Measurements from ENCODE around the gene NACC1. TPM values are rescaled to one million over a fixed set of nuclear protein-coding genes. Genes with fewer than 3 reads are reported as not detected.
"Not testable (repeated sequence)": the region's sequence is repeated elsewhere in the genome, so short reads cannot be mapped to it uniquely, and the experiment has no call there.

The NACC1 gene
- total and polyA plus RNA-seq, 9 donors = 12.9 to 23.4 (median 19.1) TPM

DNA sequence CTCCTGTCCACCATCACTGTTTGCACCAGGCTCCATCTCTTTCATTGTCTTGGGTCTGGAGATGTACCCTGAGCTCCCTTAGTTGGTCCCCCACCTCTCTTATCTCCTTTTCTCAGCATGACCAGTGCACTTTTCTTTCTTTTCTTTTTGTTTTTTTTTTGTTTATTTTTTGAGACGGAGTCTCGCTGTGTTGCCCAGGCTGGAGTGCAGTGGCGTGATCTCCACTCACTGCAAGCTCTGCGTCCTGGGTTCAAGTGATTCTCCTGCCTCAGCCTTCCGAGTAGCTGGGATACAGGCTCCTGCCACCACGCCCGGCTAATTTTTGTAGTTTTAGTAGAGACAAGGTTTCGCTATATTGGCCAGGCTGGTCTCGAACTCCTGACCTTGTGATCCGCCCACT, 60.2 kb downstream of the NACC1 start:
- DNase-seq; H3K27ac ChIP-seq (ENCODE audit: low read length); H3K9me3 ChIP-seq (replicated peaks; ENCODE audit: control insufficient read depth, low read depth, low read length); H3K36me3 ChIP-seq (ENCODE audit: control insufficient read depth, insufficient read depth, low read length); H3K4me3 ChIP-seq (ENCODE audit: low read length); H3K27me3 ChIP-seq (ENCODE audit: control insufficient read depth, insufficient read depth, low read length): not testable (repeated sequence)
- H3K4me1 ChIP-seq (ENCODE audit: control insufficient read depth, insufficient read depth, low read length) = peaks cover 23% of the 10 kb centered on the region
- WGBS (ENCODE audit: insufficient coverage) = 92% methylated on average over 4 of the region's 10 CpGs

DNA sequence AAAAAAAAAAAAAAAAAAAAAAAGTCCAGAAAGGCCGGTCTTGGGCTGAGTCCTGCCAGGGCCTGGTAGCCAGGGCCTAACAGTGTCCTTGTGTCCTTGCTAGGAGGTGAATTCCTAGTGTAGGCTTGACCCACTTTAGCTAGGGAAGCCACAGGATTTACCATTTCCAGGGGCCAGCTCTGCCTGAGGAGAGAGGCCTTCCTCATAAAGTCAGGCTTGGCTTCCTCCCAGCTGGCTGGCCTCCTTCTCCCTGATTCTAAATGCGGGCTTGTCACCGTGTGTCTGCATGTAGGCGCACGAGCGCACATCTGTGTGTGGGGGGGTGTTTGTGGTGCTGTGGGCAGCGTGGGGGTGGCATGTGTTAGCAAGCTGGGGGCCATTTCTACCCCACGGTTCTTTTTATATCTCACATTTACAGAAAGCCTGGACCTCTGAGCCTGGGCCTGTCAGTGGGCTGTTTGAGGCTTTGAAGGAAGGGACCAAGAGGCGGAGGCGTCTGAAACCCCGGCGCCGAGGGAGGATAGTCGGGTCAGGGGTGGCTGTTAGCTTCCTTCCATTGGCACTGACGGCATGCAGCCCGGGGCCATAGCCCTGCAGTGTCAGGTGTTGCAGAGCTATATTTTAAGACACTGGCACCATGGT, 63.8 kb downstream of the NACC1 start:
- H3K27ac ChIP-seq (ENCODE audit: low read length) = peak overlapping the region; percentile 43
- peak; percentile 89 for DNase-seq
- H3K36me3 ChIP-seq (ENCODE audit: control insufficient read depth, insufficient read depth, low read length) = no peaks in the 10 kb centered on the region
- peaks cover 16% of the 10 kb centered on the region for H3K4me1 ChIP-seq (ENCODE audit: control insufficient read depth, insufficient read depth, low read length)
- no peaks in the 10 kb centered on the region for H3K9me3 ChIP-seq (replicated peaks; ENCODE audit: control insufficient read depth, low read depth, low read length)
- no peaks in the 10 kb centered on the region for H3K27me3 ChIP-seq (ENCODE audit: control insufficient read depth, insufficient read depth, low read length)
- H3K4me3 ChIP-seq (ENCODE audit: low read length) = no peak overlapping the region
- WGBS (ENCODE audit: insufficient coverage) = 26% methylated on average over 6 of the region's 16 CpGs

DNA sequence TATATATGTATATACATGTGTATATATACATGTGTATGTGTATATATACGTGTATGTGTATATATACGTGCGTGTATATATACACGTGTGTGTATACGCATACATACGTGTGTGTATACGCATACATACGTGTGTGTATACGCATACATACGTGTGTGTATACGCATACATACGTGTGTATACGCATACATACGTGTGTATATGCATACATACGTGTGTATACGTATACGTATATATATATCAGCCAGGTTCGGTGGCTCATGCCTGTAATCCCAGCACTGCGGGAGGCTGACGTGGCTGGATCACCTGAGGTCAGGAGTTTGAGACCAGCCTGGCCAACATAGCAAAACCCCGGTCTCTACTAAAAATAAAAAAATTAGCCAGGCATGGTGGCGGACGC, 66.9 kb downstream of the NACC1 start:
- peaks cover 16% of the 10 kb centered on the region for H3K4me1 ChIP-seq (ENCODE audit: control insufficient read depth, insufficient read depth, low read length)
- H3K36me3 ChIP-seq (ENCODE audit: control insufficient read depth, insufficient read depth, low read length); H3K27me3 ChIP-seq (ENCODE audit: control insufficient read depth, insufficient read depth, low read length); DNase-seq; H3K9me3 ChIP-seq (replicated peaks; ENCODE audit: control insufficient read depth, low read depth, low read length); H3K27ac ChIP-seq (ENCODE audit: low read length); H3K4me3 ChIP-seq (ENCODE audit: low read length): not testable (repeated sequence)
- 94% methylated on average over 19 of the region's 23 CpGs for WGBS (ENCODE audit: insufficient coverage)

DNA sequence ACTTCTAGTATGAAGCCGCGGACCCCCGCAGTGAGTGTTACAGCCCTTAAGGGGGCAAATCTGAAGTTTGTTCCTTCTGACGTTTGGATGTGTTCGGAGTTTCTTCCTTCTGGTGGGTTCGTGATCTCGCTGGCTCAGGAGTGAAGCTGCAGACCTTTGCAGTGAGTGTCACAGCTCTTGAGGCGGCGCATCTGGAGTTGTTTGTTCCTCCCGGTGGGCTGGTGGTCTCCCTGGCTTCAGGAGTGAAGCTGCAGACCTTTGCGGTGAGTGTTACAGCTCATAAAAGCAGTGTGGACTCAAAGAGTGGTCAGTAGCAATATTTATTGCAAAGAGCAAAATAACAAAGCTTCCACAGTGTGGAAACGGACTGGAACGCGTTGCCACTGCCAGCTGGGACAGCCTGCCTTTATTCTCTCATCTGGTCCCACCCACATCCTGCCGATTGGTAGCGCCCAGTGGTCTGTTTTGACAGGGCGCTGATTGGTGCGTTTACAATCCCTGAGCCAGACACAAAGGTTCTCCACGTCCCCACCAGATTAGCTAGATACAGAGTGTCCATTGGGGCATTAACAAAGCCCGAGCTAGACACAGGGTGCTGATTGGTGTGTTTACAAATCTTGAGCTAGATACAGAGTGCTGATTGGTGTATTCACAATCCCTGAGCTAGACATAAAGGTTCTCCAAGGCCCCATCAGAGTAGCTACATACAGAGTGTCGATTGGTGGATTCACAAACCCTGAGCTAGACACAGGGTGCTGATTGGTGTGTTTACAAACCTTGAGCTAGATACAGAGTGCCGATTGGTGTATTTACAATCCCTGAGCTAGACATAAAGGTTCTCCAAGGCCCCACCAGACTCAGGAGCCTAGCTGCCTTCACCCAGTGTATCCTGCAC, 67.9 kb downstream of the NACC1 start:
- not testable (repeated sequence) for H3K36me3 ChIP-seq (ENCODE audit: control insufficient read depth, insufficient read depth, low read length); DNase-seq; H3K9me3 ChIP-seq (replicated peaks; ENCODE audit: control insufficient read depth, low read depth, low read length); H3K4me3 ChIP-seq (ENCODE audit: low read length); H3K27me3 ChIP-seq (ENCODE audit: control insufficient read depth, insufficient read depth, low read length); H3K27ac ChIP-seq (ENCODE audit: low read length)
- WGBS (ENCODE audit: insufficient coverage) = 70% methylated on average over 10 of the region's 22 CpGs
- peaks cover 13% of the 10 kb centered on the region for H3K4me1 ChIP-seq (ENCODE audit: control insufficient read depth, insufficient read depth, low read length)

DNA sequence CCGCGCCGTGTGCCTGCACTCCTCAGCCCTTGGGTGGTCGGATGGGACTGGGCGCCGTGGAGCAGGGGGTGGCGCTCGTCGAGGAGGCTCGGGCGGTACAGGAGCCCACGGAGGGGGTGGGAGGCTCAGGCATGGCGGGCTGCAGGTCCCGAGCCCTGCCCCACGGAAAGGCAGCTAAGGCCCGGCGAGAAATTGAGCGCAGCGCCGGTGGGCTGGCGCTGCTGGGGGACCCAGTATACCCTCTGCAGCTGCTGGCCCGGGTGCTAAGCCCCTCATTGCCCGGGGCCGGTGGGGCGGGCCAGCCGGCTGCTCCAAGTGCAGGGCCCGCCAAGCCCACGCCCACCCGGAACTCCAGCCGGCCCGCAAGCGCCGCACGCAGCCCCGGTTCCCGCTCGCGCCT, 68.6 kb downstream of the NACC1 start:
- not testable (repeated sequence) for DNase-seq; H3K27ac ChIP-seq (ENCODE audit: low read length); H3K27me3 ChIP-seq (ENCODE audit: control insufficient read depth, insufficient read depth, low read length); H3K9me3 ChIP-seq (replicated peaks; ENCODE audit: control insufficient read depth, low read depth, low read length); H3K4me1 ChIP-seq (ENCODE audit: control insufficient read depth, insufficient read depth, low read length); H3K4me3 ChIP-seq (ENCODE audit: low read length); H3K36me3 ChIP-seq (ENCODE audit: control insufficient read depth, insufficient read depth, low read length)
- WGBS (ENCODE audit: insufficient coverage) = 92% methylated on average over 30 of the region's 38 CpGs

DNA sequence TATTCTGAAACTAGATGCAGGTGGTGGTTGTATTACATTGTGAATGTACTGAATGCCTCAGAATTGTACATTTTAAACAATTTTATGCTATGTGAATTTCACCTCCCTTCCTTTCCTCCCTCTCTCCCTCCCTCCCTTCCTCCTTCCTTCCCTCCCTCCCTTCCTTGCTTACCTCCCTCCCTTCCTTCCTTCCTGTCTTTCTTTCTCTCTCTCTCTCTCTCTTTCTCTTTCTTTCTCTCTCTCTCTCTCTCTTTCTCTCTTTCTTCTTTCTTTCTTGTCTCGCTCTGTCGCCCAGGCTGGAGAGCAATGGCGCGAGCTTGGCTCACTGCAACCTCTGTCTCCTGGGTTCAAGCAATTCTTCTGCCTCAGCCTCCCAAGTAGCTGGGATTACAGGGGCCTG, 69.4 kb downstream of the NACC1 start:
- Histone ChIP-seq H3K36me3 (ENCODE audit: control insufficient read depth, insufficient read depth, low read length) (no peaks in the 10 kb centered on the region), H3K4me1 (ENCODE audit: control insufficient read depth, insufficient read depth, low read length) (no peaks in the 10 kb centered on the region), H3K4me3 (ENCODE audit: low read length) (no peak overlapping the region), H3K9me3 (replicated peaks; ENCODE audit: control insufficient read depth, low read depth, low read length) (no peaks in the 10 kb centered on the region), H3K27me3 (ENCODE audit: control insufficient read depth, insufficient read depth, low read length) (no peaks in the 10 kb centered on the region), H3K27ac (ENCODE audit: low read length) (no peak overlapping the region)
- DNase-seq = no peak
- WGBS (ENCODE audit: insufficient coverage) = no CpG with 5 or more reads among the region's 4 CpGs

DNA sequence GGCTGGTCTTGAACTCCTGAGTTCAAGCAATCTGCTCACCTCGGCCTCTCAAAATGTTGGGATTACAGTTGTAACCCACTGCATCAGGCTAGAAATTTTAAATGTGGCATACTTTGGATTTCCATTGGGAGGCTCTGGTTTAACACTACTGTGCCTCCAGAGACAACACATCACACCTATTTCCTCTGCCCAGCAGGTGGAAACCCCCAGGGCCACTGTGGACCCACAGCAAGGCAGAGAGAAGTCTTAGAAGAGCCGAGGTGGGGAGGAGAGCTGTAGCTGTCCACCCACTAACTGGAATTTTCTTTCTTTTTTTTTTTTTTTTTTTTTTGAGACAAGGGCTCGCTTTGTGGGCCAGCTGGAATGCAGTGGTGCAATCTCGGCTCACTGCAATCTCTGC, 71.5 kb downstream of the NACC1 start:
- no peaks in the 10 kb centered on the region for H3K36me3 ChIP-seq (ENCODE audit: control insufficient read depth, insufficient read depth, low read length)
- no peak overlapping the region for H3K4me3 ChIP-seq (ENCODE audit: low read length)
- H3K27ac ChIP-seq (ENCODE audit: low read length) = no peak overlapping the region
- H3K9me3 ChIP-seq (replicated peaks; ENCODE audit: control insufficient read depth, low read depth, low read length) = no peaks in the 10 kb centered on the region
- no CpG with 5 or more reads among the region's 4 CpGs for WGBS (ENCODE audit: insufficient coverage)
- H3K4me1 ChIP-seq (ENCODE audit: control insufficient read depth, insufficient read depth, low read length) = no peaks in the 10 kb centered on the region
- no peaks in the 10 kb centered on the region for H3K27me3 ChIP-seq (ENCODE audit: control insufficient read depth, insufficient read depth, low read length)
- no peak for DNase-seq

Other genes starting within 250 kb of the NACC1 start
- gene DNASE2, start 236.8 kb upstream of the NACC1 start, total RNA-seq = 7.7 TPM
- gene DNASE2, start 236.8 kb upstream of the NACC1 start, polyA plus RNA-seq (ENCODE audit: insufficient read depth in 1 of 8, insufficient read length in 8 of 8, low replicate concordance in 1 of 8) = 10 to 100 TPM in 5 of 8 donors, 1 to 10 TPM in 3; 5.7 to 12.3 (median 10.1) TPM
- gene KLF1, start 231.1 kb upstream of the NACC1 start, total RNA-seq = 0.31 TPM
- 1 to 10 TPM in 4 of 8 donors, under 1 TPM in 4; 0.32 to 1.5 (median 1.0) TPM for gene KLF1, start 231.1 kb upstream of the NACC1 start, polyA plus RNA-seq (ENCODE audit: insufficient read depth in 1 of 8, insufficient read length in 8 of 8, low replicate concordance in 1 of 8)
- 16.8 TPM for gene GCDH, start 227.1 kb upstream of the NACC1 start, total RNA-seq
- 10 to 100 TPM; 20.2 to 43.3 (median 29.3) TPM for gene GCDH, start 227.1 kb upstream of the NACC1 start, polyA plus RNA-seq (ENCODE audit: insufficient read depth in 1 of 8, insufficient read length in 8 of 8, low replicate concordance in 1 of 8)
- gene SYCE2, start 199.0 kb upstream of the NACC1 start, total RNA-seq = 0.40 TPM
- 1 to 10 TPM; 1.5 to 3.4 (median 2.5) TPM for gene SYCE2, start 199.0 kb upstream of the NACC1 start, polyA plus RNA-seq (ENCODE audit: insufficient read depth in 1 of 8, insufficient read length in 8 of 8, low replicate concordance in 1 of 8)
- 32.5 TPM for gene FARSA, start 184.6 kb upstream of the NACC1 start, total RNA-seq
- 10 to 100 TPM; 38.1 to 48.8 (median 44.7) TPM for gene FARSA, start 184.6 kb upstream of the NACC1 start, polyA plus RNA-seq (ENCODE audit: insufficient read depth in 1 of 8, insufficient read length in 8 of 8, low replicate concordance in 1 of 8)
- 401 TPM for gene CALR, start 179.7 kb upstream of the NACC1 start, total RNA-seq
- gene CALR, start 179.7 kb upstream of the NACC1 start, polyA plus RNA-seq (ENCODE audit: insufficient read depth in 1 of 8, insufficient read length in 8 of 8, low replicate concordance in 1 of 8) = 100 to 1,000 TPM; 380 to 643 (median 446) TPM
- gene RAD23A, start 172.4 kb upstream of the NACC1 start, total RNA-seq = 92.7 TPM
- gene RAD23A, start 172.4 kb upstream of the NACC1 start, polyA plus RNA-seq (ENCODE audit: insufficient read depth in 1 of 8, insufficient read length in 8 of 8, low replicate concordance in 1 of 8) = 100 to 1,000 TPM in 7 of 8 donors, 10 to 100 TPM in 1; 98.5 to 136 (median 125) TPM
- 24.4 TPM for gene GADD45GIP1, start 161.0 kb upstream of the NACC1 start, total RNA-seq
- gene GADD45GIP1, start 161.0 kb upstream of the NACC1 start, polyA plus RNA-seq (ENCODE audit: insufficient read depth in 1 of 8, insufficient read length in 8 of 8, low replicate concordance in 1 of 8) = 10 to 100 TPM; 40.2 to 63.6 (median 49.2) TPM
- 0.04 TPM for gene DAND5, start 148.7 kb upstream of the NACC1 start, total RNA-seq
- under 1 TPM in 6 of 8 donors, not detected in 2; 0.07 to 0.23 (median 0.18) TPM for gene DAND5, start 148.7 kb upstream of the NACC1 start, polyA plus RNA-seq (ENCODE audit: insufficient read depth in 1 of 8, insufficient read length in 8 of 8, low replicate concordance in 1 of 8)
- gene NFIX, start 122.8 kb upstream of the NACC1 start, total RNA-seq = 38.1 TPM
- gene NFIX, start 122.8 kb upstream of the NACC1 start, polyA plus RNA-seq (ENCODE audit: insufficient read depth in 1 of 8, insufficient read length in 8 of 8, low replicate concordance in 1 of 8) = 100 to 1,000 TPM in 6 of 8 donors, 10 to 100 TPM in 2; 82.6 to 140 (median 113) TPM
- 5.0 TPM for gene LYL1, start 15.4 kb upstream of the NACC1 start, total RNA-seq
- gene LYL1, start 15.4 kb upstream of the NACC1 start, polyA plus RNA-seq (ENCODE audit: insufficient read depth in 1 of 8, insufficient read length in 8 of 8, low replicate concordance in 1 of 8) = 1 to 10 TPM; 3.7 to 6.7 (median 5.7) TPM
- gene TRMT1, start 1.5 kb upstream of the NACC1 start, total RNA-seq = 20.0 TPM
- 10 to 100 TPM; 22.1 to 31.5 (median 27.4) TPM for gene TRMT1, start 1.5 kb upstream of the NACC1 start, polyA plus RNA-seq (ENCODE audit: insufficient read depth in 1 of 8, insufficient read length in 8 of 8, low replicate concordance in 1 of 8)
- gene STX10, start 32.1 kb downstream of the NACC1 start, total RNA-seq = 33.6 TPM
- 10 to 100 TPM; 38.0 to 54.5 (median 47.8) TPM for gene STX10, start 32.1 kb downstream of the NACC1 start, polyA plus RNA-seq (ENCODE audit: insufficient read depth in 1 of 8, insufficient read length in 8 of 8, low replicate concordance in 1 of 8)
- 18.2 TPM for gene IER2, start 32.1 kb downstream of the NACC1 start, total RNA-seq
- 100 to 1,000 TPM in 2 of 8 donors, 10 to 100 TPM in 6; 38.7 to 161 (median 93.3) TPM for gene IER2, start 32.1 kb downstream of the NACC1 start, polyA plus RNA-seq (ENCODE audit: insufficient read depth in 1 of 8, insufficient read length in 8 of 8, low replicate concordance in 1 of 8)